HEK293 (cell line): ENCODE measurements around the gene SLC48A1.

Experiments used
- CTCF ChIA-PET: fragments of 350-600 bp; formaldehyde crosslinking; extraction: SDS; loops from one replicate; lab custom pipeline; 2021; ENCODE audit warnings: antibody characterized with exemption; lab: Yijun Ruan, JAX
- POLR2A ChIA-PET: fragments of 300-600 bp; formaldehyde crosslinking; extraction: SDS; loops from one replicate; lab custom pipeline; 2020; ENCODE audit warnings: antibody characterized with exemption, inconsistent platforms; lab: Yijun Ruan, JAX
- H3K27ac ChIP-seq: fragments of 200-500 bp; sonication (Bioruptor generic); 2 replicates; pipeline ENCODE4 v1.5.1; 2014; ENCODE audit warnings: low read depth, low read length, control low read depth, inconsistent platforms; ENCODE audit errors: extremely low read depth
- H3K36me3 ChIP-seq, 2 experiments: fragments of 200-500 bp in 1 of 2; sonication (Bioruptor generic) in 1 of 2; 1 replicate in 1 of 2; 2 replicates in 1 of 2; pipeline ENCODE4 v1.5.1; 2014 to 2017; ENCODE audit warnings: inconsistent platforms in 2 of 2, low read length in 2 of 2; ENCODE audit not compliant: control insufficient read depth in 2 of 2, insufficient read depth in 1 of 2
- H3K4me1 ChIP-seq: fragments of 200-500 bp; sonication (Bioruptor generic); 2 replicates; pipeline ENCODE4 v1.5.1; 2014; ENCODE audit warnings: mild to moderate bottlenecking, low read length, inconsistent platforms; ENCODE audit not compliant: control insufficient read depth, insufficient read depth
- H3K4me3 ChIP-seq: 2 replicates; pipeline ENCODE4 v1.5.1; 2011; ENCODE audit warnings: low read depth, mild to moderate bottlenecking, control low read depth, low read length, moderate library complexity
- H3K9me3 ChIP-seq: fragments of 200-500 bp; sonication (Bioruptor generic); 2 replicates; pipeline ENCODE4 v1.5.1; 2014; ENCODE audit warnings: low read depth, low read length, inconsistent platforms; ENCODE audit not compliant: control insufficient read depth, insufficient read depth
- BCL11A ChIP-seq: fragments of 450-650 bp; formaldehyde crosslinking; IDR thresholded peaks from 2 replicates; pipeline ENCODE4 v1.5.1; 2016; ENCODE audit warnings: low read depth, missing biosample characterization, missing genetic modification characterization
- GLIS2 ChIP-seq: fragments of 450-650 bp; formaldehyde crosslinking; IDR thresholded peaks from 2 replicates; pipeline ENCODE4 v1.5.1; 2016; ENCODE audit warnings: missing biosample characterization, missing genetic modification characterization
- KLF16 ChIP-seq: fragments of 450-650 bp; formaldehyde crosslinking; IDR thresholded peaks from 2 replicates; pipeline ENCODE4 v1.5.1; 2017; ENCODE audit warnings: missing biosample characterization, missing genetic modification characterization
- PATZ1 ChIP-seq: fragments of 450-650 bp; formaldehyde crosslinking; IDR thresholded peaks from 2 replicates; pipeline ENCODE4 v1.5.1; 2016; ENCODE audit warnings: missing biosample characterization, missing genetic modification characterization
- SETDB1 ChIP-seq: IDR thresholded peaks from one replicate; pipeline ENCODE4 v1.6.1; 2017; ENCODE audit warnings: mild to moderate bottlenecking, low read length, moderate library complexity, mixed read lengths; ENCODE audit not compliant: insufficient read length
- ZBTB1 ChIP-seq: fragments of 450-650 bp; formaldehyde crosslinking; IDR thresholded peaks from 2 replicates; pipeline ENCODE4 v1.5.1; 2016; ENCODE audit warnings: missing biosample characterization, missing genetic modification characterization
- ZBTB48 ChIP-seq: fragments of 450-650 bp; formaldehyde crosslinking; IDR thresholded peaks from 2 replicates; pipeline ENCODE4 v1.5.1; 2016; ENCODE audit warnings: missing biosample characterization, missing genetic modification characterization
- ZBTB6 ChIP-seq: fragments of 450-650 bp; formaldehyde crosslinking; IDR thresholded peaks from 2 replicates; pipeline ENCODE4 v1.5.1; 2017; ENCODE audit warnings: missing biosample characterization, missing genetic modification characterization
- ZBTB7A ChIP-seq: fragments of 450-650 bp; formaldehyde crosslinking; IDR thresholded peaks from 2 replicates; pipeline ENCODE4 v1.5.1; 2016; ENCODE audit warnings: low read depth, missing biosample characterization, missing genetic modification characterization
- ZEB2 ChIP-seq: fragments of 450-650 bp; formaldehyde crosslinking; IDR thresholded peaks from 2 replicates; pipeline ENCODE4 v1.5.1; 2016; ENCODE audit warnings: missing biosample characterization, missing genetic modification characterization
- ZNF155 ChIP-seq: fragments of 450-650 bp; formaldehyde crosslinking; IDR thresholded peaks from 2 replicates; pipeline ENCODE4 v1.5.1; 2016; ENCODE audit warnings: missing biosample characterization, missing genetic modification characterization
- ZNF175 ChIP-seq: fragments of 450-650 bp; formaldehyde crosslinking; IDR thresholded peaks from 2 replicates; pipeline ENCODE4 v1.5.1; 2016; ENCODE audit warnings: missing biosample characterization, missing genetic modification characterization
- ZNF214 ChIP-seq: fragments of 450-650 bp; formaldehyde crosslinking; IDR thresholded peaks from 2 replicates; pipeline ENCODE4 v1.5.1; 2017; ENCODE audit warnings: missing biosample characterization, mild to moderate bottlenecking, missing genetic modification characterization, borderline replicate concordance
- ZNF274 ChIP-seq, 2 experiments: fragments of 200-500 bp in 1 of 2; fragments of 450-650 bp in 1 of 2; sonication (Bioruptor generic) in 1 of 2; formaldehyde crosslinking in 1 of 2; IDR thresholded peaks; 2 replicates each; pipeline versions ENCODE4 v1.5.1 to v1.6.1; 2014 to 2016; ENCODE audit warnings: borderline replicate concordance in 1 of 2, inconsistent platforms in 1 of 2, low read length in 1 of 2, missing biosample characterization in 1 of 2, missing genetic modification characterization in 1 of 2
- ZNF335 ChIP-seq: fragments of 450-650 bp; formaldehyde crosslinking; conservative IDR thresholded peaks from 2 replicates; pipeline ENCODE4 v1.5.1; 2016; ENCODE audit warnings: missing biosample characterization, missing genetic modification characterization
- ZNF350 ChIP-seq: fragments of 450-650 bp; formaldehyde crosslinking; IDR thresholded peaks from 2 replicates; pipeline ENCODE4 v1.5.0; 2017; ENCODE audit warnings: missing biosample characterization, mild to moderate bottlenecking, missing genetic modification characterization
- ZNF362 ChIP-seq: fragments of 450-650 bp; formaldehyde crosslinking; IDR thresholded peaks from 2 replicates; pipeline ENCODE4 v1.5.1; 2016; ENCODE audit warnings: missing biosample characterization, missing genetic modification characterization
- ZNF513 ChIP-seq: fragments of 450-650 bp; IDR thresholded peaks from 2 replicates; pipeline ENCODE4 v1.5.1; 2018; ENCODE audit warnings: missing biosample characterization, missing genetic modification characterization

The SLC48A1 gene

GRCh38 chr12:47804171-47804570 lies 31.1 kb downstream of the SLC48A1 start (continued):
- no peak for TF ChIP-seq ZEB2 (tag by site-specific recombination)
- no peak for TF ChIP-seq KLF16 (tag by site-specific recombination)
- no peak for TF ChIP-seq PATZ1
- TF ChIP-seq ZNF214 (tag by site-specific recombination): no peak
- no peak for TF ChIP-seq ZNF350 (tag by site-specific recombination)

GRCh38 chr12:47805417-47805816 lies 32.4 kb downstream of the SLC48A1 start:
- Histone ChIP-seq H3K9me3 (no peaks in the 10 kb centered on the region), H3K4me3 (no peak overlapping the region), H3K27ac (no peak overlapping the region; the same call in 1 of the 2 replicates)
- ChIA-PET CTCF (interaction anchor here (1.2 to 14.1 kb wide), 2 partner anchors 29 to 64 kb away, joined by 4 to 234 read pairs; no protein-coding TSS in a partner anchor), POLR2A (no interaction called here)
- TF ChIP-seq GLIS2 (no peak), ZBTB48 (no peak), ZNF513 (no peak), BCL11A (tag by site-specific recombination) (no peak), ZBTB6 (tag by site-specific recombination) (no peak), ZNF362 (tag by site-specific recombination) (no peak)
- TF ChIP-seq, all 188 proteins: peak for 0
- peaks cover 11% of the 10 kb centered on the region; the same call in 1 of the 2 replicates for H3K4me1 ChIP-seq
- H3K36me3 ChIP-seq: peaks cover 0 to 24% of the 10 kb centered on the region in 2 experiments; a peak in 1 of 3 replicates

GRCh38 chr12:47807338-47807737 lies 34.3 kb downstream of the SLC48A1 start:
- POLR2A ChIA-PET: interaction anchor here (1.5 to 2.2 kb wide), 4 partner anchors 10 to 31 kb away, joined by 5 to 13 read pairs (median 7); partner anchors contain the start of gene HDAC7
- CTCF ChIA-PET: interaction anchor here (1.3 to 14.1 kb wide), 6 partner anchors 10 to 90 kb away, joined by 4 to 234 read pairs (median 10); no protein-coding TSS in a partner anchor
- Histone ChIP-seq H3K27ac (no peak overlapping the region), H3K9me3 (no peaks in the 10 kb centered on the region), H3K4me3 (no peak overlapping the region), H3K36me3 (peaks cover 0 to 24% of the 10 kb centered on the region in 2 experiments; a peak in 1 of 3 replicates), H3K4me1 (peaks cover 16% of the 10 kb centered on the region)
- TF ChIP-seq ZNF335 (tag by site-specific recombination) (no peak), ZNF274 (IDR thresholded peaks at IDR 0.05; ENCODE audit: low read length) (no peak), ZNF274 (tag by site-specific recombination; IDR thresholded peaks at IDR 0.05; ENCODE audit: borderline replicate concordance) (no peak), ZNF155 (tag by site-specific recombination) (no peak), SETDB1 (no peak), ZNF175 (no peak), ZBTB1 (no peak), ZBTB7A (tag by site-specific recombination) (no peak)
